ENCODE measurements around the gene ELOVL4. TPM values are rescaled to one million over a fixed set of nuclear protein-coding genes. Genes with fewer than 3 reads are reported as not detected.

Gene ELOVL4
- polyA plus RNA-seq, 3 donors = 0.25 to 0.27 TPM; not detected in 1

GRCh38 chr6:79923270-79923669, 24.1 kb downstream of the ELOVL4 start:
- WGBS, 3 donors = 79 to 86% (median 83%) methylated on average over 2 of the region's 2 CpGs
- H3K27ac ChIP-seq (ENCODE audit: low read depth, low read length) = no peak overlapping the region

GRCh38 chr6:79922018-79922417, 25.3 kb downstream of the ELOVL4 start:
- 65 to 88% (median 79%) methylated on average over 1 of the region's 1 CpG for WGBS, 3 donors

GRCh38 chr6:79913369-79913768, 34.0 kb downstream of the ELOVL4 start:
- 54 to 72% (median 59%) methylated on average over 2 of the region's 2 CpGs for WGBS, 3 donors
- no peak overlapping the region for H3K27ac ChIP-seq (ENCODE audit: low read depth, low read length)

More at GRCh38 chr6:79922018-79922417, 25.3 kb downstream of the ELOVL4 start:
- H3K27ac ChIP-seq (ENCODE audit: low read depth, low read length) = no peak overlapping the region

- WGBS, 3 donors = 38 to 80% (median 75%) methylated on average over 1 of the region's 1 CpG
These were observed 35.4 kb downstream of the ELOVL4 start for GRCh38 chr6:79911992-79912391.

DNA sequence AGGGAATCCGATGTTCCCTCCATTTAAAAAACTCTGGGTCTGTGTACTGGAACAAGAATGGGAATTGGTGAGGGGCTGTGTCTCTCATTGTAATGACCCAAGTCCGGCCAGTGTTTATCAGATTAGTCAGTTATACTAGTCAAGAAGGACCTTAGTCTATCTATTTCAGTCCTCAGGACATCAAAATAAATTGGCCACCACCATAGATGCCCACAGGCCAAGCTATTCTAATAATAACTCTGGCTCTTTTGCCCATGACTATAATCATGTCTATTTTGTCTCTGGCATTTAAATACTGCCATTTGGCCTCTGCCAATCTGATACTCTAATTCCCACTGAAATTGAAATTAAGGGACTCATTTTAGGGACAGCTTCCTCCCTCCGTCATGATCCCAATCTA, 37.8 kb downstream of the ELOVL4 start:
- H3K27ac ChIP-seq (ENCODE audit: low read depth, low read length) = no peak overlapping the region
- WGBS, 3 donors = 87 to 89% (median 87%) methylated on average over 3 of the region's 3 CpGs

More at GRCh38 chr6:79911992-79912391, 35.4 kb downstream of the ELOVL4 start:
- H3K27ac ChIP-seq (ENCODE audit: low read depth, low read length) = no peak overlapping the region

- H3K27ac ChIP-seq (ENCODE audit: low read depth, low read length) = no peak overlapping the region
- 65 to 86% (median 71%) methylated on average over 2 of the region's 2 CpGs for WGBS, 3 donors
These were observed 45.3 kb downstream of the ELOVL4 start for GRCh38 chr6:79902046-79902445.

DNA sequence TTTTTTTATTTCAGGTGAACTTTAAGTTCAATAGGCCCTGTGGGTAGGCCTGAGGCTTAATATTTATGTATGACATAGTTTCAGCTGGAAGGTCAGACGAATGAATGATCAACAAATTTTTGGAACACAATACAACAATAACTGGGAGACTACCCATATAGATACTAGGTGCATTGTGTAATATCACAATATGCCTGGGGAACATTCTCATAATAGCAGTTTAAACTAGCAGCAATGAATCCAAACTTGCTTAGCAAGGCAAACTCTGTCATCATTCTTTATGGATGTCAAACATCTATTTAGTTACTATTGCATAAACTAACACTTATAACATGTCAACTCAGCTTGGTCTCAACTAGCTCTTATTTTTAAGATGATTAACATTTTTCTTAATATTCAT, 49.3 kb downstream of the ELOVL4 start:
- H3K27ac ChIP-seq (ENCODE audit: low read depth, low read length) = no peak overlapping the region
- WGBS, 3 donors = 84 to 91% (median 84%) methylated on average over 1 of the region's 1 CpG

DNA sequence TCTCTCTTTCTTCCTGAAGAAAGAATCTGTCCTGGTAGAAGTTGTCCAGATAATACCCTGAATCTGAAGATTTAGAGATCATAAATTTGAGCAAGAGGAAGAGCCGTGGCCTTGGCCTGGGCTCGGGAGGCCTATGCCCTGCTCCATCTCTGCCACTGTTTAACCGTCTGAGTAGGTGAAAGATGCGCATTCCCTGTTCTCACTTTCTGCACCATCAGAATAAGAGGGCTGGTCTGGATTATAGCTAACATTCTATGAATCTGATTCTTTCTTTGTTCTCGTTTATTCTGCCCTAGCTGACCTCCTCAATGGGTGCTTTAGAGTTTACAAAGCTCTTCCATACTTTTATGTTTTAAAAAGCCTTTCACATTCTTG, 51.3 kb downstream of the ELOVL4 start:
- WGBS, 3 donors = 71 to 91% (median 86%) methylated on average over 5 of the region's 5 CpGs
- H3K27ac ChIP-seq (ENCODE audit: low read depth, low read length) = no peak overlapping the region

- H3K27ac ChIP-seq (ENCODE audit: low read depth, low read length) = no peak overlapping the region
These were observed 51.8 kb downstream of the ELOVL4 start for GRCh38 chr6:79895382-79896074.

GRCh38 chr6:79894939-79895338, 52.4 kb downstream of the ELOVL4 start:
- 38 to 48% (median 41%) methylated on average over 1 of the region's 1 CpG for WGBS, 3 donors
- no peak overlapping the region for H3K27ac ChIP-seq (ENCODE audit: low read depth, low read length)

- no peak overlapping the region for H3K27ac ChIP-seq (ENCODE audit: low read depth, low read length)
- 46 to 79% (median 58%) methylated on average over 2 to 3 of the region's 3 CpGs for WGBS, 3 donors
These were observed 58.8 kb downstream of the ELOVL4 start for GRCh38 chr6:79888587-79888986.

GRCh38 chr6:79878142-79878748, 69.1 kb downstream of the ELOVL4 start:
- 82 to 90% (median 88%) methylated on average over 6 of the region's 6 CpGs for WGBS, 3 donors
- H3K27ac ChIP-seq (ENCODE audit: low read depth, low read length) = no peak overlapping the region

DNA sequence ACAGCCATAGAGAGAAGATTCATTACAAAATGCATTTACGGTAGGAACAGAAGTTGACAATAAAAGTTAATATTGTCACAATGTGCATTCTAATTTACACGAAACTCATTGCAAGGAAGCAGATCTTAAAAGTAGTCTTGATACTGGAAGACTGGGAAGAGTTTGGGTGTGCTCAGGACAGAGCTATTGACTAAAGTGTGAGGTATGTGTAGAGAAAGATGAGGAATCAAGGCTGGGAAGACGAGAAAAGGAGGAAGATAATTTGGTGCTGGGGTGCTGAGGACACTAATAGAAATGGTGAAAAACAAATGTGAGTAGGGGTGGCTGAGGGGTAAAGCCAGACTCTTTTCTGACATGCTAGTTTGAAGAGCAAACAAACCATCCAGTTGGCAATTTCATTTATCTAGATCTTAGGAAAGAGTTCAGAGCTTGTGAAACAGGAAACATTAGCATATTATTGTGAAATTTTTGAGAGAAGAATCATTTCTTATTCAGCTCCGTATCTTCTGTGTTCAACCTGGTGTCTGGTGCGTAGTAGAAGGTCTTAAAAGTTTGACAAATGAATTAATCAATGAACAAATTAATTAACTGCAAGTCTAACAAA, 72.7 kb downstream of the ELOVL4 start:
- WGBS, 3 donors = 59 to 65% (median 61%) methylated on average over 5 of the region's 5 CpGs

DNA sequence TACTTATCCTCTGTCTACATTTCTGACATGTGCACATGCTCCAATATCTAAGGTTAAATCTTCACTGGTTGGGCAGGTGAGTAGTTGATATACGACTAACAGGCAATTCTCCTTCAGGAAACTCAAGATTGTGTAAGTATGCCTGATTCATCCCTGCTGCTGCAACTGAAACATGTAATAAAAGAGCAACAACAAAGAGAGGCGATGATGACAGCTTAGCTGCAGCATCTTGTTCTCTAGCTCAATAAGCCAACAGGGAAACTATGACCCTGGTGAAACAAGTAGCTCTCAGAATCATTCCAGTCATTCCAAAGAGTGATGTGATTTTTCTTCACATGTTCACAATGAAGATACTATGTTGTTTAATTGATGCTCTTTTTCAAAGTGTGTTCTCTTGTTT, 74.4 kb downstream of the ELOVL4 start:
- WGBS, 3 donors = 51 to 73% (median 52%) methylated on average over 2 of the region's 2 CpGs
- no peak overlapping the region for H3K27ac ChIP-seq (ENCODE audit: low read depth, low read length)

More for the DNA sequence above, 72.7 kb downstream of the ELOVL4 start:
- no peak overlapping the region for H3K27ac ChIP-seq (ENCODE audit: low read depth, low read length)

GRCh38 chr6:79872303-79872702, 75.0 kb downstream of the ELOVL4 start:
- no peak overlapping the region for H3K27ac ChIP-seq (ENCODE audit: low read depth, low read length)
- 41 to 76% (median 59%) methylated on average over 2 of the region's 2 CpGs for WGBS, 3 donors

GRCh38 chr6:79869600-79870084, 77.7 kb downstream of the ELOVL4 start:
- no peak overlapping the region for H3K27ac ChIP-seq (ENCODE audit: low read depth, low read length)
- 0 to 2% (median 1%) methylated on average over 20 of the region's 20 CpGs for WGBS, 3 donors

DNA sequence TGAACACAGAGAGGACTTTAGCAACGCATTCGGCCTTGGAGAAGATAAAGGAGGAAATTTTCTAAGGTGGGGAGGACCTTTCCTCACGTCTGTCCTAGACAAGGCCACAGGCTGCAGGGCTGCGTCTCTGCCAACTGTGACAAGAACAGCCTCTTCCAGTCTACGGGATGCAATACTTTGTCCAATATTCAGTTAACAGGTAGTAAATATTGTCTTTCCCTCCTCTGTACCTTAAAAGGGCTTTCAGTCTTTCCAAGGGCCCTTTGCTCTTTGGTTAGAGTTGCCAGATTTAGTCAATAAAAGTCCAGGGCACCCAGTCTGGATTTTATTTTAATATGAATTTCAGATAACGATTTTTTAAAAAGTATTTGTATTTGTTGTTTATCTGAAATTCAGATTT, 78.2 kb downstream of the ELOVL4 start:
- WGBS, 3 donors = 45 to 85% (median 84%) methylated on average over 6 of the region's 6 CpGs
- no peak overlapping the region for H3K27ac ChIP-seq (ENCODE audit: low read depth, low read length)

- H3K27ac ChIP-seq (ENCODE audit: low read depth, low read length) = no peak overlapping the region
- 27 to 42% (median 29%) methylated on average over 12 of the region's 12 CpGs for WGBS, 3 donors
These were observed 79.1 kb downstream of the ELOVL4 start for GRCh38 chr6:79868098-79868722.
